ENCODE data around the gene FOXL1.

The FOXL1 gene

GRCh38 chr16:86578061-86578599 lies at the start of gene FOXL1:
Gene FOXL1 (plus strand): TSS chr16:86578549. CDS start chr16:86578724, 175 bp downstream.
- no peak for DNase-seq (ENCODE audit: low read depth)

GRCh38 chr16:86529160-86529559 lies 49.2 kb upstream of the FOXL1 start:
- no peak for DNase-seq (ENCODE audit: low read depth)

DNA sequence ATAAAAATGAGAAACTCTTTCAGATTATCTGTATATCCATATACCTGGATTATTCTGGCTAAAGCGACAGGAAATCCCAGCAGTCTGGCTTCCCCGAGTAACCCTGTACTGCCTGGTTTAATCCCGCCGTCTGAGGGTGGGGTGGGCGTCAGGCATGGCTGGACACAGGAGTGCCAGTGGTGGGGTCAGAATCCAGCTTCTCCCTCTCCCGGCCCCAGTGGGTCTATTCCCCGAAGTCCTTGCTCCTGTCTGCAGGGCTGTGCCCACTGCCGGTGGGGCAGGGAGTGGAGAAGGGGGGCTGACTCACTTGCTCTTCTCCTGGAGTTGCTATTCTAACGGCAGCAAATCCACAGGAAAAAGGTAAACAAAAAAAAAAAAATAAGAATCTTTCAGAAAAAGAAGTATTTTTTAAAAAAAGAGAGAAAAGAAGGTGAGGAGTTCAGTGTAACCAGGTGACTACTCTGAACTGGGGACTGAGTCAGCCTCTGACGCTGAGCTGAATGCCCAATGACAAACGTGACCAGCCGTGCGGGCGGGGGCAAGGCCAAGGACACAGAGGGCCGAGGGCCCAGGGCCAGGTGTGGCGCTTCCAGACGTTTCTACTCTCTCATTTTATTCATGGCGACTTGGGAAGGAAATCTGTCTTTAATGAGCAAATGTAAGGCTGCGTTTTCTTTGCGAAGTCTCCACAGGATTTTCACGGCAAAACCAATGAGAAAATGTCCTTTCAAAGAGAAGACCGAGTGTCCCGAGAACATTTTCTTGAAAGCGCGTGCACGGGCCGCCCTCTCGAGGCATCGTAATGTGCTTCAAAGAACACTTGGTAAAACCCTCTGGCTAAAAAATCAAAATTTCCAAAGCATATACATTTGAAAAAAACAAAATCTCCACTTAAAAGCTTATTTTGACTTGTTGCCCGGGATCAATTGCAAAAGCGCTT lies 47.8 kb upstream of the FOXL1 start:
- no peak for DNase-seq (ENCODE audit: low read depth)

- DNase-seq (ENCODE audit: low read depth) = no peak
Observed at GRCh38 chr16:86531191-86531545, 47.2 kb upstream of the FOXL1 start.

GRCh38 chr16:86531641-86532525 lies 46.5 kb upstream of the FOXL1 start:
- no peak for DNase-seq (ENCODE audit: low read depth)

DNA sequence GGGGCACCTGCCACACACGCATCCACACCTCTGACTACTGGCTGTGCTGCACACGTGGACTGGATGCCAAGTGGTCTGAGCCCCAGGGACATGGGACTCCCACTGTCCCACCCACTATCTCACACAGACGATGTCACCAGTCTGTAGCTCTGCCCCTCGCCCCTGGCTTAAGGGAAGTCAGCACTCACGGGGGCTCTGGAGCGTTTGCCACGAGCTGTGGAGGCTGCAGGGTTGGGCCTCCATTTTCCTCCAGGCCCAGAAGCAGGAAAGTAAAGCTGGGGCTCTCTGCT lies 45.9 kb upstream of the FOXL1 start:
- DNase-seq (ENCODE audit: low read depth) = no peak

GRCh38 chr16:86533076-86533475 lies 45.3 kb upstream of the FOXL1 start:
- DNase-seq (ENCODE audit: low read depth) = no peak

DNA sequence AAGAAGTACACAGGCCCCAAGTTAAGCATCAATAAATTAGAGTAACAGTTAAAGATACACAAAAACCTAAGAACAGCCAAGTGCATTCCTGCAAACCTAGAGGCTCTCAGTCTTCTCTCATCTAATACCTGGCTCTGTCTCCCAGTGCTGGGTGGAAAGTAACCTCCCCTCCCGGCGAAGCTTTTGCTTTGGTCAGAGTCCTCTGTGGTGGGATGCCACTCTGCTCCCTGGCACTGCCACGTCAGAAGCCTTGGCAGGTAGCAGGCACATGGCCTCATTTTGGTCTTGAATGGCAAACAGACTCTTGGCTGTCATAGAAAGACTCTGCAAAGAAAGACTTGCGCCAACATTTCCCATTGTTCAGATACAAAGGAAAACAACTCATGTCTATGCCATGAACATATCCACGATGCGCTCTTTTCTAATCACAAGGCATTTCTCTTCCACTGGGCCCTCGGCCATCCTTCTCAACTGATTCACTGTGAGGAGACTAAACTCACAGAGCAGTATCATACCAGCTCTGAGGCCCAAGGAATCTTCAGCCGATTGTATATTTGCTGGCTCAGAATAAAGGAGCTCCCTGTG lies 44.5 kb upstream of the FOXL1 start:
- no peak for DNase-seq (ENCODE audit: low read depth)

- DNase-seq (ENCODE audit: low read depth) = no peak
Observed at GRCh38 chr16:86534779-86535615, 43.4 kb upstream of the FOXL1 start.

GRCh38 chr16:86536621-86537020 lies 41.7 kb upstream of the FOXL1 start:
- DNase-seq (ENCODE audit: low read depth) = no peak

GRCh38 chr16:86537486-86537885 lies 40.9 kb upstream of the FOXL1 start:
- DNase-seq (ENCODE audit: low read depth) = no peak

GRCh38 chr16:86538196-86538780 lies 40.1 kb upstream of the FOXL1 start:
- DNase-seq (ENCODE audit: low read depth) = no peak

DNA sequence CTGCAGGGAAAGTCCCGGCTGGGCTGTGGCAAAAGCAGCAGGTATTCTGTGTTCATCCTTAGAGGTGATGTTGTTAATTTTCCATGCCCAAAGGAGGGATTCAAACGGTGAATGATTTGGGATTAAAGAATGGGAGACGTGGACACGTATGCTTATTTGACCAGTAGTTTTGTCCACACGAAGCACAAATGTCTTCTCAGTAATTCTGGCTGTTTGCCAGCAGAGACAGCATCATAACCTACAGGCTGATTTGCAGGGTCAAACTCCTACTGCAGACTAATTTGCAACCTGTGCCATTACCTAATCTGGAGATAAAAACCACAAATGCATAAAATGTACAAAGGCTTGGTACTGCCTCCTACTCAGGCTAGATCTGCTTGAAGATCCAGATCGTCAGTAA lies 37.5 kb upstream of the FOXL1 start:
- no peak for DNase-seq (ENCODE audit: low read depth)

GRCh38 chr16:86541560-86541959 lies 36.8 kb upstream of the FOXL1 start:
- no peak for DNase-seq (ENCODE audit: low read depth)

DNA sequence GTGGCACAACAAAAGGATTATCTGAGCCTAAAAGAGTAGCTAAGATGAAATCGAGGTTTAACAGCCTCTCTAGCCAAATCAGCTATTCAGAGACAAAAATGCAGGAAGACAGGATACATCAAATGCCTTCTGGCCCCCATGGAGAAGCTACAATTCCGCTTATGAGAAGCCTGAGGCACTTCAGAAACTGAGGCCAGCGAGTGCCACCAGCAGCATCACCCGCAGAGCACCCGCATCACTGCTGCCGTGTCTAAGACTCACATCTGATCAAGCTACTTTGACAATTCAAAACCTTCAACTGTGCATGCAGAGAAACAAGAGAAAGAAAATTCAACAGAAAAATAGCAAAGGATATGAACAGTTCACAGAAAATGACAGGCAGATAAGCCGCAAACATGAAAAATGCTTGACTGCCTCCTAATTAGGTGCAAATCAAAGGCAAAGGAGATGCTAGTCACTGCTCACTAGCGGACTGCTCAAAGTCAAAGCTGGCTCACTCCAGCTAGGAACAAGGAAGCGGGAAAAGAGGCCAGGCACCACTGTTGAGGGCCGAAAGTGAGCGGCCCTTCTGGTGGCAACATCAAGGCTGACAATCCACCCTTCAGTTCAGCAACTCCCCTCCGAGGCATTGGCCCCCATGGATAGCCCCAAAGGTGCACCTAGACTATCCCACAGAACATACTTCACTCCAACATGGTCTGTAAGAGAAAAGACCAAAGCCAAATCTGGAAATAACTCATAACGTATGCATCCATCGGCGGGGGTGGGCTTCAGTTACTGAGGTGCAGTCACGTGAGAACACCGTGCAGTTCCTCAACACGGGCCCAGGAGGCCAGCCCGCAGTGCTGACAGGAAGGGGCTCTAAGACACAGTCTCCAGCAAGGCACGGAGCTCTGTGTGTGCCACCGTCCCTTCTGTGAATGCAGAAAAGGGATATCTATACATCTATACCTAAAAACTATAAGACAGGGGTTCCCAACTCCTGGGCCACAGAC lies 35.3 kb upstream of the FOXL1 start:
- DNase-seq (ENCODE audit: low read depth) = no peak

DNA sequence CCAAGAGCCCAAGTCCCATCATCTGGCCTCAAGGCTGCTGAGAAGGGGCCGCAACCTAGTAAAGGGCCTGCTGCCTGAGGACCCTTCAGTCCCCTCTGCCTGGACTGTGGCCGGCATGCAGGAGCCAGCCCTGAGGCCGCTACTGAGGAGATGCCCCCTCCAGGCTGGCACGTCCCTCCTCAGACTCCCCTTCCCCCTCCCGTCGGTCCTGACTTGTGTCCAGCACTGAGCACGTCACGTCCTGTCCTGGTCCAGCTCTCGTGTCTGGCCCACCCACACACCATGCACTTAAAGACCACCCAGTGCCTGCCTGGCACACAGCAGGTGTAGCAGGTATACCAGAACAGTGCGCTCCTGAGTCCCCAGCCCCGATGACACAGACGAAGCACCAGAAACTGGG lies 32.9 kb upstream of the FOXL1 start:
- DNase-seq (ENCODE audit: low read depth) = no peak

DNA sequence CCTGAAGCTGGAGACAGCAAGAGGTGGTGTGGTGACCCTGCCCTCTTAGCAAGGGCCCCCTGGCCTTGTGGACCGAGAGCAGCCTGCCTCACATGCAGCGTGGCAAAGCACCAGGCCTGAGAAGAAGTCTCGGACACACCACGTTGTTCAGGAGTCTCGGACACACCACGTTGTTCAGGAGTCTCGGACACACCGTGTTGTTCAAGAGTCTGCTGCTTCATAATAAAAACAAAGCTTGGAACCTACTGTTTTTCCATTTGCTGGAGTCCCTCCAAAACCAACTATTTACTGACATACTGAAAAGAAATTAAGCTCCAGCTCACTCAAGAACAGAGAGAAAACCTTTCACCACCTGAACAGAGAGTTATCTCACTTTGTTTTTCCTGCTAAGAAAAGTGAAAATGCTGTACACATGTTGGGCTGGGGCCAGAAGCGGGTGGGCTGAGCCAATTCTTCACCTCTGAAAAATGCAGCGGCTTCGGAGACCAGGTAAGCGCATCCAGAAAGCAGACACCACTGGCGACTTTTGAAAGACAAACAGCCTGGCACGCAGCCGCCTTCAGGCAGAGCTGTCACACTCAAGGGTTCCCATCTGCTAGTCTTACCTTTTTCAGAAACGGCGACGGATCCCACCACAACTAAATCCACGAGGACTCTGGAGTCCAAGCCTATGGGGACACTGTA lies 32.3 kb upstream of the FOXL1 start:
- no peak for DNase-seq (ENCODE audit: low read depth)

GRCh38 chr16:86546638-86547013 lies 31.7 kb upstream of the FOXL1 start:
- DNase-seq (ENCODE audit: low read depth) = no peak

- no peak for DNase-seq (ENCODE audit: low read depth)
Observed at GRCh38 chr16:86547286-86547685, 31.1 kb upstream of the FOXL1 start.

All from stimulated activated CD8-positive, alpha-beta memory T cell treated with anti-CD3 and anti-CD28 coated beads, Interleukin-7, amount 100 ng/mL, for 24 hours (primary cell).